Endometrium (tissue), 2 donors: ENCODE data around the gene MYO1C.
"Not testable (repeated sequence)": the region's sequence is repeated elsewhere in the genome, so short reads cannot be mapped to it uniquely, and the experiment has no call there.

Experiments
- FAIRE-seq: peaks from 2 replicates; lab custom pipeline; 2012; peaks lifted over from hg19 to GRCh38; lab: Jason Lieb, UNC
- donor health status: control.
- donor health status: control.

MYO1C gene

DNA sequence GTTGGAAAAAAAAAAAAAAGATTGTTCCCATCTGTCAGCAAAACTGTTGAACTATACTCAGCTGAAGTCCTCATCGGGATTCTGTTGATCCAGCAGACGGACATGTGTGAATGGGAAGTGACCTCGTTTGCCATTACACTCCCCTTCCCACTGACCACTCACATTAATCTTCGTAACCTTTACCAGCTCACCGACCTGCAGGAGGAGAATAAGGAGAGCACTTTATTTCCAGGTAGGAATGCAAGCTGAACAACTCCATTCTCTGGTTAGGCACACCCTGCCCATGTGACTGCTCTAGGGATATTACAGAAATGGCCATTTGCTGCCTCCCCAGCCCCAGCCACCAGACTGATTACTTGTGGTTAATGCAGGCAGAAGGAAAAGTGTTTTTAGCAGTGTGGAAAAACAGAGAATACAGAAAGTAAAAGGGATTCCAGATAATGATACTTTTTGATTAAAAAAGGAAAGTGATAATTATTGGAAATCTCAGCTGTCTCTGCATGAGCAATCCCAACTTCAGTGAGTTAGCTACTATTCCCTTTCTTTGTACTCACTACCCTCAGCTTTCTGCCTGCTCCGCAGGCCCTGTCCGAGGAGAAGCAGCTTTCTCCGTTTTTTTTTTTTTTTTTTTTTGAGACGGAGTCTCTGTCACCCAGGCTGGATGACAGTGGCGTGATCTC lies 68.9 kb downstream of the MYO1C start:
- FAIRE-seq: no peak

DNA sequence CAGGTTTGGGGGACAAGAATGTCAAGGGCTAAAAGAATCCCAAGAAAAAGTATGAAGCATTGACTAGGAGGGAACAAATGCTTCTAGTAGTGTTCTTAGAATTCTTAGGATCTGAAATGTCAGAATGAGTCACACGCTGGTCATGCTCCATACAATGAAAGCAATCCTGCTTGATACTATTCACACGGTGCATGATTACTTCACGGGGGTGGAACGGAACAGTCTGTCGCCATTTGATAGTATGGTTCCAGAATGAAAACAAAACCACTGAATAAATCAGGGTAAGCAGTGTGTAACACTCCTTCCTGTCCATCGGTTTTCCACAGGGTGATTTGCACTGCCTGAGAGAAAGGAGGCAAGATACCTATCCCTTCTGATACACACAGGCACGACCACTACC lies 69.6 kb downstream of the MYO1C start:
- FAIRE-seq: no peak

DNA sequence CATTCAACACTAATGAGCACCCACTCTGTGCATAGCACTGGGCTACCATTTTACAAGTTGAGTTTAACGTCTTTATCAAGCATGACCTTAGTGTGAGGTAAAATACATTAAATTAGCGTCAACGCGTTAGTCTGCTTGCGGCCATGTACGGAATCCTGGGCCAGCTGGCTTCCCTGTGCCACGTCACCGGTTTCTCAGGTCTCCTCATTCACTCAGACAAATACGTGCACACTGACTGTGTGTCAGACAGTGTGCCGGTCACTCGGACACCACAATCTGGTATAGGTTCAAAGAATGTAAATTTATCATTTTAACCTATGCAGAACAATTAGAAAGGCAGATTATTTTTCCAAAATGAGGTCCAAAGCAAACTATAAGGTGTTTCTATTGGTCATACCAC lies 71.0 kb downstream of the MYO1C start:
- FAIRE-seq: no peak

DNA sequence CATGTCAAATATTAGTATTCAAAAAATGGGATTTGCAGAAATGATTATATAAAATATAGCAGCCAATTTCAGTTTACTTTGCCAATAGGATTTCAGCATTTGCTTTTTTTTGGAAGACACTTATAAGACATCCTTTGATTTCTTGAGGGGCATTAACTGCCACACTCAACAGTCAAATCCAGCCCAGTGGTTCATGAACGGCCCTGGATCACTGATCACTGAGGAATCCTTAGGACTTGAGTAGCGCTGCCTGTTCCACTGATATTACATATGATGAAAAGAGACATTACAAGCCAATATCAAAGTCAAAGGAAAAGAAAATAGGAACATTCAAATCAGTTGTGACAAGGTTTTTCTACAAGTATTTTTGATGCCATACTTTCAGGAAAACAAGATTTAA lies 71.5 kb downstream of the MYO1C start:
- FAIRE-seq: no peak

DNA sequence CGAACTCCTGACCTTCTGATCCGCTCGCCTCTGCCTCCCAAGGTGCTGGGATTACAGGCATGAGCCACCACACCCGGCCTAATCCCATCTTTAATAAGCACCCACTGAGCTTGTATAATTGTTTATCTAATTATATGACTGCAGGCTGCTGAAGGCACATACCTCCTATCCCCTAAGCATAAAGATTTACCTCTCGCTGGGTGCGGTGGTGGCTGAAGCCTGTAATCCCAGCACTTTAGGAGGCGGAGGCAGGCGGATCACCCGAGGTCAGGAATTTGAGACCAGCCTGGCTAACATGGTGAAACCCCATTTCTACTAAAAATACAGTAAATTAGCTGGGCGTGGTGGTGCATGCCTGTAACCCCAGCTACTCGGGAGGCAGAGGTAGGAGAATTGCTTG lies 72.3 kb downstream of the MYO1C start:
- FAIRE-seq: no peak

DNA sequence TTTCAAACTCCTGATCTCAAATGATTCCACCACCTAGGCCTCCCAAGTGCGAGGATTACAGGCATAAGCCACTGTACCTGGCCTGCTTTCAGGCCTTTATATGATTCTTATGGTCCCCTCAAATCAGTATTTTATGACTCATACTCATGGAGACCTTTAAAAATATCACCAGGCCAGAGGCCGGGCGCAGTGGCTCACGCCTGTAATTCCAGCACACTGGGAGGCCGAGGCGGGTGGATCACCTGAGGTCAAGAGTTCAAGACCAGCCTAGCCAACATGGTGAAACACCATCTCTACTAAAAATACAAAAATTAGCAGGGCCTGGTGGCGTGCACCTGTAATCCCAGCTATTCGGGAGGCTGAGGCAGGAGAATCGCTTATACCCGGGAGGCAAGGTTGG lies 74.0 kb downstream of the MYO1C start:
- FAIRE-seq: not testable (repeated sequence)

DNA sequence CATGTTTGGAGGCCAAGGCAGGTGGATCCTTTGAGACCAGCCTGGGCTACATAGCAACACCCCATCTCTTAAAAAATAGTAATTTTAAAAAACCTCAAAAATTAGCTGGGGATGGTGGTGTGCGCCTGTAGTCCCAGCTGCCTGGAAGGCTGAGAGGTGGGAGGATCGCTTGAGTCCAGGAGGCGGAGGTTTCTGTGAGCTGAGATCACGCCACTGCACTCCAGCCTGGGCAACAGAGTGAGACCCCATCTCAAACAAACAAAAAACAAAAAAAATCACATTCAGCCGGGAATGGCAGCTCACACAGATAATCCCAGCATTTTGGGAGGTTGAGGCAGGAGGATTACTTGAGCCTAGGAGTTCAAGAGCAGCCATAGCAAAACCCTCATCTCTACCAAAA lies 76.1 kb downstream of the MYO1C start:
- no peak for FAIRE-seq

DNA sequence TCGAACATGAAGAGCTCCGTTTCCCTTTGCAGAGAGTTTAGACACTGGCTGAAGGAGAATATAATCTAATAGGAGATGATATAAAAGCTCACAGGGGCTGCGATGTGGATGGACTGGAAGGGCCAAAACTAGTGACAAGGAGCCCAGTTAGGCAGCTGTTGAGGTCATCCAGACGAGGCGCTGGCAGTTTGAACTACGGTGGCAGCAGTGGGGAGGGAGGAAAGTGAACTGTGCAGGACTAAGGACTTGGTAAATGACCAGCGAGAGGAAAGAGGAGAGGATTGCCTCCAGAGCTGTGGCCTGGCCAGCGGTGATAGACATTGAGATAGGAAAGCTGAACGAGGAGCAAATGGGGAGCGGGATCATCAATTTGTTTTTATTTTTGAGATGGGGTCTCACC lies 77.9 kb downstream of the MYO1C start:
- FAIRE-seq: no peak
